H1 (cell line): ENCODE measurements around the gene ACTA2. TPM values are rescaled to one million over a fixed set of nuclear protein-coding genes. Genes with fewer than 3 reads are reported as not detected.

ENCODE experiments used
- CTCF ChIA-PET: fragments of 300-600 bp; sonication (Branson Sonifier 250); formaldehyde crosslinking; loops from one replicate; lab custom pipeline; 2021; ENCODE audit not compliant: partially characterized antibody; lab: Charles Lee
- POLR2A ChIA-PET: fragments of 300-600 bp; sonication (Branson Sonifier 250); formaldehyde crosslinking; loops from one replicate; lab custom pipeline; 2021; ENCODE audit warnings: inconsistent platforms; ENCODE audit not compliant: partially characterized antibody; lab: Charles Lee
- DNase-seq, 2 experiments: peaks; one replicate each; pipeline versions ENCODE4 v3.0.0 to v3.0.0-alpha.2; 2010 to 2022; ENCODE audit warnings: low spot score in 2 of 2, low read depth in 1 of 2, mixed read lengths in 1 of 2
- FAIRE-seq: peaks from 2 replicates; lab custom pipeline; 2011; peaks lifted over from hg19 to GRCh38; lab: Jason Lieb, UNC
- H2AFZ ChIP-seq: 2 replicates; pipeline ENCODE4 v1.8.1; 2012; ENCODE audit warnings: low read length, inconsistent platforms
- H2AK5ac ChIP-seq: 2 replicates; pipeline ENCODE4 v1.6.1; 2013; ENCODE audit warnings: low read depth, low read length
- H2BK120ac ChIP-seq: replicated peaks from 2 replicates; pipeline ENCODE3; 2013; ENCODE audit warnings: low read depth, low read length, inconsistent platforms
- H2BK12ac ChIP-seq: 2 replicates; pipeline ENCODE4 v1.6.1; 2013; ENCODE audit warnings: low read depth, low read length
- H2BK15ac ChIP-seq: 2 replicates; pipeline ENCODE4 v1.6.1; 2013; ENCODE audit warnings: low read length
- H2BK20ac ChIP-seq: 2 replicates; pipeline ENCODE4 v1.6.1; 2013; ENCODE audit warnings: low read length
- H2BK5ac ChIP-seq: 2 replicates; pipeline ENCODE4 v1.6.1; 2013; ENCODE audit warnings: low read depth, low read length
- H3K14ac ChIP-seq: 2 replicates; pipeline ENCODE4 v1.6.1; 2013; ENCODE audit warnings: inconsistent platforms; ENCODE audit not compliant: insufficient read length
- H3K18ac ChIP-seq: 2 replicates; pipeline ENCODE4 v1.6.1; 2013; ENCODE audit warnings: low read length; ENCODE audit errors: extremely low read depth
- H3K23ac ChIP-seq: 2 replicates; pipeline ENCODE4 v1.6.1; 2013; ENCODE audit warnings: inconsistent platforms; ENCODE audit not compliant: insufficient read length
- H3K23me2 ChIP-seq: 2 replicates; pipeline ENCODE4 v1.6.1; 2013; ENCODE audit warnings: low read depth, low read length
- H3K27ac ChIP-seq: 2 replicates; pipeline ENCODE4 v1.6.1; 2011; ENCODE audit warnings: low read depth, low read length, inconsistent platforms
- H3K27me3 ChIP-seq, 4 experiments: replicated peaks in 1 of 4; 1 replicate in 1 of 4; 2 replicates in 3 of 4; pipeline versions ENCODE4 v1.6.1 to v1.8.1; 2011 to 2013; ENCODE audit warnings: low read length in 3 of 4, mild to moderate bottlenecking in 3 of 4, inconsistent platforms in 2 of 4, mixed read lengths in 2 of 4, moderate library complexity in 1 of 4; ENCODE audit not compliant: control insufficient read depth in 3 of 4, insufficient read depth in 3 of 4; ENCODE audit errors: extremely low read depth in 1 of 4
- H3K36me3 ChIP-seq, 4 experiments: 2 replicates each; pipeline versions ENCODE4 v1.6.1 to v1.8.1; 2011 to 2013; ENCODE audit warnings: mild to moderate bottlenecking in 4 of 4, low read length in 3 of 4, moderate library complexity in 2 of 4, control low read depth in 1 of 4, inconsistent platforms in 1 of 4; ENCODE audit not compliant: insufficient read depth in 4 of 4, control insufficient read depth in 2 of 4
- H3K4ac ChIP-seq: replicated peaks from 2 replicates; pipeline ENCODE3; 2013; ENCODE audit warnings: low read length, low read depth, mixed read lengths, inconsistent platforms; ENCODE audit not compliant: insufficient read length
- H3K4me1 ChIP-seq, 4 experiments: replicated peaks in 1 of 4; 1 replicate in 1 of 4; 2 replicates in 3 of 4; pipeline versions ENCODE4 v1.6.1 to v1.8.1; 2011 to 2013; ENCODE audit warnings: low read length in 3 of 4, inconsistent platforms in 2 of 4, mixed read lengths in 1 of 4; ENCODE audit not compliant: insufficient read depth in 4 of 4, control insufficient read depth in 3 of 4
- H3K4me2 ChIP-seq, 2 experiments: 2 replicates each; pipeline versions ENCODE4 v1.6.1 to v1.8.1; 2011 to 2013; ENCODE audit warnings: low read depth in 2 of 2, low read length in 2 of 2, control low read depth in 1 of 2, inconsistent platforms in 1 of 2, mild to moderate bottlenecking in 1 of 2; ENCODE audit not compliant: insufficient read depth in 1 of 2
- H3K4me3 ChIP-seq, 4 experiments: fragments of 200-600, 300-600 bp in 1 of 4; sonication (generic), shearing (Covaris generic), sonication (Bioruptor Twin) in 1 of 4; 2 replicates each; pipeline versions ENCODE4 v1.5.1 to v1.8.1; 2011 to 2016; ENCODE audit warnings: low read length in 4 of 4, low read depth in 3 of 4, control low read depth in 2 of 4, inconsistent platforms in 2 of 4, mild to moderate bottlenecking in 2 of 4, mixed read lengths in 1 of 4, moderate library complexity in 1 of 4; ENCODE audit not compliant: insufficient read depth in 2 of 4; ENCODE audit errors: extremely low read depth in 1 of 4
- H3K56ac ChIP-seq: replicated peaks from 2 replicates; pipeline ENCODE3; 2013; ENCODE audit warnings: low read depth, mild to moderate bottlenecking, mixed read lengths, low read length, inconsistent platforms; ENCODE audit not compliant: insufficient read length
- H3K79me1 ChIP-seq: 2 replicates; pipeline ENCODE4 v1.6.1; 2013; ENCODE audit warnings: low read depth, low read length, control low read depth
- H3K79me2 ChIP-seq, 2 experiments: 2 replicates each; pipeline versions ENCODE4 v1.6.1 to v1.8.1; 2012 to 2013; ENCODE audit warnings: low read length in 2 of 2, mild to moderate bottlenecking in 2 of 2, inconsistent platforms in 1 of 2; ENCODE audit not compliant: insufficient read depth in 2 of 2, control insufficient read depth in 1 of 2
- H3K9ac ChIP-seq, 4 experiments: replicated peaks in 1 of 4; 1 replicate in 1 of 4; 2 replicates in 3 of 4; pipeline versions ENCODE4 v1.6.1 to v1.8.1; 2011 to 2013; ENCODE audit warnings: low read depth in 3 of 4, low read length in 3 of 4, control low read depth in 2 of 4, mild to moderate bottlenecking in 2 of 4, moderate library complexity in 2 of 4, inconsistent platforms in 1 of 4; ENCODE audit errors: extremely low read depth in 1 of 4
- H3K9me3 ChIP-seq, 2 experiments: 2 replicates each; pipeline versions ENCODE4 v1.6.1 to v1.8.1; 2012 to 2013; ENCODE audit warnings: mild to moderate bottlenecking in 2 of 2, moderate library complexity in 2 of 2, control low read depth in 1 of 2, inconsistent platforms in 1 of 2, low read depth in 1 of 2, low read length in 1 of 2, mixed read lengths in 1 of 2; ENCODE audit not compliant: insufficient read depth in 2 of 2
- H4K20me1 ChIP-seq, 2 experiments: replicated peaks in 1 of 2; 2 replicates each; pipeline versions ENCODE3 to v1.8.1; 2011 to 2013; ENCODE audit warnings: inconsistent platforms in 2 of 2, low read length in 2 of 2, mild to moderate bottlenecking in 1 of 2; ENCODE audit not compliant: insufficient read depth in 2 of 2, control insufficient read depth in 1 of 2
- H4K5ac ChIP-seq: 2 replicates; pipeline ENCODE4 v1.6.1; 2013; ENCODE audit warnings: low read length, low read depth, mixed read lengths, inconsistent platforms; ENCODE audit not compliant: insufficient read length
- H4K8ac ChIP-seq: 2 replicates; pipeline ENCODE4 v1.8.0; 2013; ENCODE audit warnings: mild to moderate bottlenecking, moderate library complexity, low read length, inconsistent platforms; ENCODE audit not compliant: insufficient read depth; ENCODE audit errors: extremely low read depth
- H4K91ac ChIP-seq: replicated peaks from 2 replicates; pipeline ENCODE3; 2013; ENCODE audit warnings: low read length, mixed read lengths, inconsistent platforms; ENCODE audit not compliant: insufficient read length
- E2F6 ChIP-seq: IDR thresholded peaks from 2 replicates; pipeline ENCODE4 v1.6.1; 2012; ENCODE audit warnings: inconsistent platforms
- JUN ChIP-seq: IDR thresholded peaks from 2 replicates; pipeline ENCODE4 v1.6.1; 2011; ENCODE audit warnings: low read depth, mild to moderate bottlenecking, improper control_type of control experiment, low read length
- PHF8 ChIP-seq: fragments of 200-600 bp; sonication (generic); conservative IDR thresholded peaks from 2 replicates; pipeline ENCODE4 v1.7.1; 2012; ENCODE audit warnings: low read depth, mild to moderate bottlenecking, inconsistent platforms, low read length, moderate library complexity
- POLR2A ChIP-seq, 2 experiments: IDR thresholded peaks; 1 replicate in 1 of 2; 2 replicates in 1 of 2; pipeline ENCODE4 v1.6.1; 2011; ENCODE audit warnings: low read depth in 2 of 2, low read length in 2 of 2, mild to moderate bottlenecking in 2 of 2; ENCODE audit errors: control extremely low read depth in 1 of 2
- WGBS, 2 experiments: shearing (Covaris generic) in 1 of 2; methylation state at CpG; one replicate each; pipeline versions ENCODE4 v1.1.6 to v1.1.7; 2013 to 2015; ENCODE audit warnings: low lambda C conversion rate in 2 of 2, mixed read lengths in 2 of 2, inconsistent platforms in 1 of 2, low coverage in 1 of 2, missing lambda C conversion rate in 1 of 2; ENCODE audit not compliant: insufficient replicate concordance in 2 of 2, insufficient coverage in 1 of 2, insufficient read length in 1 of 2; ENCODE audit errors: extremely low coverage in 1 of 2, missing lambda C conversion rate in 1 of 2; 5-methylcytosine and 5-hydroxymethylcytosine counted together
- polyA plus RNA-seq, 7 experiments: library from polyadenylated mRNA; depleted of rRNA in 3 of 7; stranded (reverse) in 5 of 7; unstranded in 2 of 7; fragments of >200 nt in 5 of 7; fragments of 200-250 nt in 2 of 7; gene quantifications; 1 replicate in 5 of 7; 2 replicates in 1 of 7; 4 replicates in 1 of 7; pipeline versions ENCODE4 v1.2.1 to v1.2.3, GENCODE V29; 2011 to 2013; ENCODE audit warnings: missing spikeins in 2 of 7, mixed read lengths in 2 of 7
- total RNA-seq: library from RNA; stranded (reverse); fragmentation: NEBNext Ultra II Directional; extraction: Animal tissue kit (Norgen Biotek cat#: 25700); gene quantifications from 2 replicates; pipeline ENCODE4 v1.2.1, GENCODE V29; 2021

ACTA2 gene
- total and polyA plus RNA-seq, 2 of the 8 experiments (the other 6 are each of a cell fraction or from before 2014, with no cell fraction given), result 3.5 to 8.9 TPM

- H3K23me2 ChIP-seq, result no peaks in the 10 kb centered on the region
- DNase-seq (no peak), FAIRE-seq (no peak)
- H4K5ac ChIP-seq, result no peak overlapping the region
- H3K23ac ChIP-seq, result no peak overlapping the region
- no peak overlapping the region for H4K91ac ChIP-seq
- TF ChIP-seq PHF8 (no peak), POLR2A (IDR thresholded peaks at IDR 0.05; ENCODE audit: control extremely low read depth in 1 of 2, low read depth in 2 of 2, low read length in 2 of 2) (no peak), E2F6 (no peak), JUN (no peak)
- no peak overlapping the region for H2BK15ac ChIP-seq
- H3K9ac ChIP-seq, result no peak overlapping the region
- ChIA-PET POLR2A (no interaction called here), CTCF (interaction anchor here (1.0 kb wide), 1 partner anchor 34 kb away, joined by 4 read pairs; no protein-coding TSS in a partner anchor)
- no peak overlapping the region for H2BK120ac ChIP-seq
- no peak overlapping the region for H3K4ac ChIP-seq
- H3K4me2 ChIP-seq, result no peak overlapping the region
- H2BK5ac ChIP-seq, result no peak overlapping the region
- H3K56ac ChIP-seq, result no peak overlapping the region
- H3K4me1 ChIP-seq, result no peaks in the 10 kb centered on the region
- H3K79me2 ChIP-seq, result no peaks in the 10 kb centered on the region
- no peak overlapping the region for H2BK20ac ChIP-seq
- no peak overlapping the region for H2AFZ ChIP-seq
- no peak overlapping the region for H4K8ac ChIP-seq
- H3K36me3 ChIP-seq, result no peaks in the 10 kb centered on the region
- no peak overlapping the region for H2AK5ac ChIP-seq
- H3K9me3 ChIP-seq, result no peaks in the 10 kb centered on the region
- H2BK12ac ChIP-seq, result no peak overlapping the region
- H3K79me1 ChIP-seq, result no peaks in the 10 kb centered on the region
- H3K18ac ChIP-seq, result no peak overlapping the region
- H3K27me3 ChIP-seq, result no peaks in the 10 kb centered on the region
- WGBS, 2 experiments, result 89% methylated on average over 2 of the region's 2 CpGs; no CpG with 5 or more reads in 1 of the 2 experiments
- H3K4me3 ChIP-seq, result no peak overlapping the region
- no peak overlapping the region for H3K14ac ChIP-seq
- no peak overlapping the region for H3K27ac ChIP-seq
- H4K20me1 ChIP-seq, result no peaks in the 10 kb centered on the region
Measured at GRCh38 chr10:88968391-88968790, 15.8 kb upstream of the ACTA2 start.
